ENCODE results near the gene GPRC5C. TPM values are rescaled to one million over a fixed set of nuclear protein-coding genes. Genes with fewer than 3 reads are reported as not detected.

GPRC5C gene
- total RNA-seq, 1 donor from 2014 or later = 58.2 TPM

- DNase-seq = no peak
These were observed 16.1 kb upstream of the GPRC5C start for GRCh38 chr17:74415608-74416396.

DNA sequence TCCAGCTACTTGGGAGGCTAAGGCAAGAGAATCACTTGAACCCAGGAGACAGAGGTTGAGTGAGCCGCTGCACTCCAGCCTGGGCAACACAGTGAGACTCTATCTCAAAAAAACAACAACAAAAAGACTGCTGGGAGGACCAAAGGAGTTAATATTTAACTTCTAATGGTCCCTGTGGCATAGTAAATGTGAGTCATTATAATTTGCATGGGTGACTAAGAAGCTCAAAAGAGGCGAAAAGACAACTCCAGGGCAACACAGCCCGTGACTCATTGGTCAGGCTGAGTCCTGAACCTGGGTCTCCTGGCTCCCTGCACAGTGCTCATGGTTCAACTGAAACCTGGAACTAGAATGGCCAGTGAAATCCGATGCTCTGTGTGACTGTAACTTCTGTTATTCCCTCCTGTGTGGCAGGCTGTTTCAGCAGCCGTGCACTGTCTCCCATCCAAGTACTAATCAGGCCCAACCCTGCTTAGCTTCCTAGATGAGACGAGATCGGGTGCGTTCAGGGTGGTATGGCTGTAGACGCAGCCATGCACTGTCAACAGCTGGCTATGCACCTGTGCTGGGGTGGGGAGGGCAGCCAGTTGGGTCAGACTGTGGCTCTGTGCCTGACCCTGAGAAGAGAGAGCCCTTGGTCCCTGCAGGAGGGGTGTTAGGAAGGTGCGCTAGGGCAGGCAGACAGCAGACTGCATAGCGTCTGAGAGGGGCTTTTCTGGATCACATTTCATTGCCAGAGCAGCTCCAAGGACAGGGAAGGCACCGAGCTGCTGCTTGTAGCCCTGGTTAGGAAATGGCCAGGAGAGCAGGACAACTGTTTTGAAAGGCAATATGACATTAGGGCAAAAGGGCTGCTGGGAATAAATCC, 14.5 kb upstream of the GPRC5C start:
- no peak overlapping the region for H3K4me3 ChIP-seq
- H3K36me3 ChIP-seq = no peaks in the 10 kb centered on the region
- no peaks in the 10 kb centered on the region for H3K9me3 ChIP-seq
- intact Hi-C loops (cut with DNase I) = no loop called here
- no peaks in the 10 kb centered on the region for H3K4me1 ChIP-seq
- DNase-seq = no peak
- peak; percentile 39 to 63 for ATAC-seq
- no peak overlapping the region for H3K27ac ChIP-seq
- TF ChIP-seq, protein P1, sequence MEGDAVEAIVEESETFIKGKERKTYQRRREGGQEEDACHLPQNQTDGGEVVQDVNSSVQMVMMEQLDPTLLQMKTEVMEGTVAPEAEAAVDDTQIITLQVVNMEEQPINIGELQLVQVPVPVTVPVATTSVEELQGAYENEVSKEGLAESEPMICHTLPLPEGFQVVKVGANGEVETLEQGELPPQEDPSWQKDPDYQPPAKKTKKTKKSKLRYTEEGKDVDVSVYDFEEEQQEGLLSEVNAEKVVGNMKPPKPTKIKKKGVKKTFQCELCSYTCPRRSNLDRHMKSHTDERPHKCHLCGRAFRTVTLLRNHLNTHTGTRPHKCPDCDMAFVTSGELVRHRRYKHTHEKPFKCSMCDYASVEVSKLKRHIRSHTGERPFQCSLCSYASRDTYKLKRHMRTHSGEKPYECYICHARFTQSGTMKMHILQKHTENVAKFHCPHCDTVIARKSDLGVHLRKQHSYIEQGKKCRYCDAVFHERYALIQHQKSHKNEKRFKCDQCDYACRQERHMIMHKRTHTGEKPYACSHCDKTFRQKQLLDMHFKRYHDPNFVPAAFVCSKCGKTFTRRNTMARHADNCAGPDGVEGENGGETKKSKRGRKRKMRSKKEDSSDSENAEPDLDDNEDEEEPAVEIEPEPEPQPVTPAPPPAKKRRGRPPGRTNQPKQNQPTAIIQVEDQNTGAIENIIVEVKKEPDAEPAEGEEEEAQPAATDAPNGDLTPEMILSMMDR (IDR thresholded peaks at IDR 0.05) = no peak
- H3K27me3 ChIP-seq (ENCODE audit: low read depth) = no peaks in the 10 kb centered on the region

More at GRCh38 chr17:74415608-74416396, 16.1 kb upstream of the GPRC5C start:
- H3K27me3 ChIP-seq (ENCODE audit: low read depth) = no peaks in the 10 kb centered on the region
- intact Hi-C loops (cut with DNase I) = no loop called here
- no peaks in the 10 kb centered on the region for H3K36me3 ChIP-seq
- ATAC-seq = no peak
- no peak overlapping the region for H3K4me3 ChIP-seq
- H3K9me3 ChIP-seq = no peaks in the 10 kb centered on the region
- TF ChIP-seq, protein P1 (IDR thresholded peaks at IDR 0.05) = no peak
- H3K4me1 ChIP-seq = no peaks in the 10 kb centered on the region
- H3K27ac ChIP-seq = no peak overlapping the region

DNA sequence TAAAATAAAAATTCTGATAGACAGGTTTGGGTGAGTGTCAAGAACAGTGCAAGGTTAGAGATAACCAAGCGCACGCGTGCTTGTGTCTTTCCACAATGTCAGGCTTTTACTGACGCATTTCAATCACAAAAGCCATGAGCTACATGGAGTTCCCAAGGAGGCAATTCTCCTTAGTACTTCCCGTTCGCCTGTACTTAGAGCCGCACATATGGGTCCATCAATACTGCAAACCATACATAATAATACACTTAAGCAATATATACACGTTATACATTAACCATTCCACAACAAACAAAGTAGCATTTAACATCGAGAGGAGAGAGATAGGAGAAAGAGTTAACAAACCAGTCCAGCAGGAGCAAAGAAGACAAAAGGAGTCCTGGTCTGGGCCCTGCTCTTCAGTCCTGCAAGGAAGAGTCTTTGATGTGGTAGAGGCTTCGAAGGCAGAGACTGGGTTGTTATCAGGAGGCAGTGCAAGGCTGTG, 11.9 kb upstream of the GPRC5C start:
- Histone ChIP-seq H3K9me3 (no peaks in the 10 kb centered on the region), H3K27me3 (ENCODE audit: low read depth) (no peaks in the 10 kb centered on the region), H3K4me3 (no peak overlapping the region), H3K4me1 (no peaks in the 10 kb centered on the region), H3K36me3 (no peaks in the 10 kb centered on the region), H3K27ac (no peak overlapping the region)
- TF ChIP-seq, protein P1 (IDR thresholded peaks at IDR 0.05) = no peak
- ATAC-seq (no peak), DNase-seq (no peak)
- intact Hi-C loops (cut with DNase I) = no loop called here

GRCh38 chr17:74424117-74424516, 7.8 kb upstream of the GPRC5C start:
- intact Hi-C loops (cut with DNase I) = no loop called here
- no peak for ATAC-seq
- H3K4me3 ChIP-seq = no peak overlapping the region
- H3K27ac ChIP-seq = no peak overlapping the region
- TF ChIP-seq, protein P1 (IDR thresholded peaks at IDR 0.05) = no peak
- no peaks in the 10 kb centered on the region for H3K36me3 ChIP-seq
- H3K27me3 ChIP-seq (ENCODE audit: low read depth) = no peaks in the 10 kb centered on the region
- peaks cover 9% of the 10 kb centered on the region for H3K4me1 ChIP-seq
- DNase-seq = no peak
- H3K9me3 ChIP-seq = no peaks in the 10 kb centered on the region

GRCh38 chr17:74424657-74425056, 7.2 kb upstream of the GPRC5C start:
- Histone ChIP-seq H3K36me3 (no peaks in the 10 kb centered on the region), H3K4me1 (peaks cover 10% of the 10 kb centered on the region), H3K4me3 (no peak overlapping the region), H3K27ac (no peak overlapping the region), H3K27me3 (ENCODE audit: low read depth) (peaks cover 1% of the 10 kb centered on the region), H3K9me3 (no peaks in the 10 kb centered on the region)
- TF ChIP-seq, protein P1 (IDR thresholded peaks at IDR 0.05) = no peak
- ATAC-seq (no peak), DNase-seq (no peak)
- intact Hi-C loops (cut with DNase I) = no loop called here
